Endothelial cell of hepatic sinusoid (primary cell): ENCODE results near the gene CCR2.

Source experiments
- in situ Hi-C: cut with HindIII; loops from 2 replicates; pipeline ENCODE4 v1.10.0; 2017; ENCODE audit warnings: low sequenced_read_pairs

The CCR2 gene

GRCh38 chr3:46398186-46398955 lies 44.5 kb downstream of the CCR2 start:
- in situ Hi-C loops = no loop called here

GRCh38 chr3:46399098-46399497 lies 45.2 kb downstream of the CCR2 start:
- in situ Hi-C loops = no loop called here

- in situ Hi-C loops = no loop called here
Measured at GRCh38 chr3:46399557-46399956, 45.6 kb downstream of the CCR2 start.

- in situ Hi-C loops = loop anchor here (10.0 kb wide), 1 partner anchor 675 kb away; no protein-coding TSS in a partner anchor
Measured at GRCh38 chr3:46400000-46400734, 46.3 kb downstream of the CCR2 start.

- in situ Hi-C loops = loop anchor here (10.0 kb wide), 1 partner anchor 676 kb away; no protein-coding TSS in a partner anchor
Measured at GRCh38 chr3:46400846-46401245, 46.9 kb downstream of the CCR2 start.

- in situ Hi-C loops = loop anchor here (10.0 kb wide), 1 partner anchor 677 kb away; no protein-coding TSS in a partner anchor
Measured at GRCh38 chr3:46401579-46401978, 47.7 kb downstream of the CCR2 start.

GRCh38 chr3:46402902-46403301 lies 49.0 kb downstream of the CCR2 start:
- in situ Hi-C loops = loop anchor here (10.0 kb wide), 1 partner anchor 678 kb away; no protein-coding TSS in a partner anchor

GRCh38 chr3:46405301-46406019 lies 51.5 kb downstream of the CCR2 start:
- in situ Hi-C loops = loop anchor here (10.0 kb wide), 1 partner anchor 681 kb away; no protein-coding TSS in a partner anchor

GRCh38 chr3:46406443-46406787 lies 52.5 kb downstream of the CCR2 start:
- in situ Hi-C loops = loop anchor here (10.0 kb wide), 1 partner anchor 682 kb away; no protein-coding TSS in a partner anchor

GRCh38 chr3:46406788-46407611 lies 53.1 kb downstream of the CCR2 start, which contains the start of the genes CCR5AS and CCRL2:
Gene CCR5AS (minus strand): TSS chr3:46407066.
Gene CCRL2 (plus strand): TSS chr3:46407259. CDS start chr3:46408080, 821 bp downstream.
- in situ Hi-C loops = loop anchor here (10.0 kb wide), 1 partner anchor 682 kb away; no protein-coding TSS in a partner anchor

- in situ Hi-C loops = loop anchor here (10.0 kb wide), 1 partner anchor 683 kb away; no protein-coding TSS in a partner anchor
Measured at GRCh38 chr3:46407970-46408369, 54.1 kb downstream of the CCR2 start.

- in situ Hi-C loops = loop anchor here (10.0 kb wide), 1 partner anchor 684 kb away; no protein-coding TSS in a partner anchor
Measured at GRCh38 chr3:46408853-46409252, 54.9 kb downstream of the CCR2 start.

GRCh38 chr3:46409739-46410489 lies 56.0 kb downstream of the CCR2 start:
- in situ Hi-C loops = loop anchor here (10.0 kb wide), 1 partner anchor 685 kb away; no protein-coding TSS in a partner anchor
